Iris pigment epithelial cell (primary cell): ENCODE measurements around the gene RAD23A.
"Not testable (repeated sequence)": the region's sequence is repeated elsewhere in the genome, so short reads cannot be mapped to it uniquely, and the experiment has no call there.

Source experiments
- DNase-seq: peaks from one replicate; pipeline ENCODE4 v3.0.0-alpha.2; 2011; ENCODE audit warnings: low read depth

The RAD23A gene

DNA sequence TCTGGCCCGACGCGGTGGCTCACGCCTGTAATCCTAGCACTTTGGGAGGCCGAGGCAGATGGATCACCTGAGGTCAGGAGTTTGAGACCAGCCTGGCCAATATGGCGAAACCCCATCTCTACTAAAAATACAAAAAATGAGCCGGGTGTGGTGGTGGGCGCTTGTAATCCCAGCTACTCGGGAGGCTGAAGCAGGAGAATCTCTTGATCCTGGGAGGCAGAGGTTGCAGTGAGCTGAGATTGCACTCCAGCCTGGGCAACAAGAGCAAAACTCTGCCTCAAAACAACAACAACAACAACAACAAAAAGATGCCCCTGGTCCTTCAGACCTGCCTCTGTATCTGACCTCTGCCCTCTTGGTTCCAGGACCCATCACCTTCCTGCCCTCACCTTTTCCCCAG lies 9.9 kb downstream of the RAD23A start:
- DNase-seq = not testable (repeated sequence)

DNA sequence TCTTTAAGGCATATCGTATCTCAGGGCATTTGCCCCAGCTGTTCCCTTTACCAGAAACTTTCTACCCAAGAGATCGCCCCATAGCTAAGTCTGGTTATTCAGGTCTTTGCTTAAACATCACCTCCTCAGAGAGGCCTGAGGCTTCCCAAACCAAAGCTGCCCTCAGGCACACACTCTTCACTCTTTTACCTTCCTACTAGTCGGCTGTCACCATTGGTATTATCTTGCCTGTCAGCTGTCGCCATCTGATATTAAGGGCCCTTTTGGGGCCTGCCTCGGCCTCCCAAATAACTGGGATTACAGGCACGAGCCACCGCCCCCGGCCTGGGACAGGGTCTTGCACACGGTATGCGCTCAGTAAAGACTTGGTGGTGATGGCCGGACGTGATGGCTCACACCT lies 10.3 kb downstream of the RAD23A start:
- DNase-seq = no peak

DNA sequence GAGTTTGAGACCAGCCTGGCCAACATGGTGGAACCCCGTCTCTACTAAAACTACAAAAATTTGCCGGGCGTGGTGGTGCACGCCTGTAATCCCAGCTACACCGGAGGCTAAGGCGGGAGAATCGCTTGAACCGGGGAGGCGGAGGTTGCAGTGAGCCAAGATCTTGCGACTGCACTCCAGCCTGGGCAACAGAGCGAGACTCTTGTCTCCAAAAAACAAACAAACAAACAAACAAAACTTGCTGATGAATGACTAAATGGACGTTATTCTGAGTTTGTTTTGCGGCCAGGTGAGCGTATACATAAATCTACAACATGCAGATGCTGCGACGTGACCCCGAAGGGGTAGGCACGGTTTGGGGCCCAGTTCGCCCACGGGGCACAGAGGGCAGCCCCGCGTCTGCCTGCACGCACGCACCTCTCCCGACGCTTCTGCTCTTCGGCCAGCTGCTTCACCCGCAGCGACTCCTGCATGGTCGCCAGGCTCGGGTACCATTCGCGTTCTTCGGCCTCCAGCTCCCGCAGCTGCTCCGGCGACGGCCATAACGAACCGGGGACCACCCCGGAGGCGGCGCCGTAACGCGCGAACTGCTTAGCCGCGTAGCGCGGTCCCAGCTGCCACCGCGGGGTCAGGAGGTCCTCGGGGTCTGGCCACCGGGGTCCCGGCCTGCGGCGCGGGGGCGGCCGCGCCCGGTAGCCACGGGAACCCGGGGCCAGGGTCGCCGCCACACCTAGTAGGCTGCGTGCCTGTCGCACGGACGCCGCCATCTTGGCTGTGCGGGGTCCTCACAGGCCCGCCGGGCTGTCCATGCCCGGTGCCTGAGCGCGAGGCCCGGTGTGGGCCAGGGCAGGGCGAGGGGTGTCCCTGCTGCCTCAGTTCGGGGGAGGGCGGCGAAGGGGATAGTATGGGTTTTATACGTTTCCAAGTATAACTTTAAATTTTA lies 11.1 kb downstream of the RAD23A start, which contains the start of gene GADD45GIP1:
TSS of gene GADD45GIP1 (minus strand) at position 778 of the 943 bp plus-strand sequence. CDS start at position 767, 11 bp downstream.
- DNase-seq = peak; percentile 77

DNA sequence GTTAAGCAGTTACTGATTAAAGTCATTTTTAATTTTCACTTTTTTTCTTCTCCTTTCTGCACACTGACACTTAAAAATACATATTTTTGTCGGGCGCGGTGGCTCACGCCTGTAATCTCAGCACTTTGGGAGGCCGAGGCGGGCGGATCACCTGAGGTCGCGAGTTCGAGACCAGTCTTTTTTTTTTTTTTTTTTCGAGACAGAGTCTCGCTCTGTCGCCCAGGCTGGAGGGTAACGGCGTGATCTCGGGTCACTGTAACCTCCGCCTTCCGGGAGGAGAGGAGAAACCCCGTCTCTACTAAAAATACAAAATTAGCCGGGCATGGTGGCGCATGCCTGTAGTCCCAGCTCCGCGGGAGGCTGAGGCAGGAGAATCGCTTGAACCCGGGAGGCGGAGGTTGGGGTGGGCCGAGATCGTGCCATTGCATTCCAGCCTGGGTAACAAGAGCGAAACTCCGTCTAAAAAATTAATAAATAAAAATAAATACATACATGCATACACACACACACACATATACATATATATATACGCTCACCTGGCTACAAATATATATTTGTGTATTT lies 11.8 kb downstream of the RAD23A start:
- DNase-seq = not testable (repeated sequence)

DNA sequence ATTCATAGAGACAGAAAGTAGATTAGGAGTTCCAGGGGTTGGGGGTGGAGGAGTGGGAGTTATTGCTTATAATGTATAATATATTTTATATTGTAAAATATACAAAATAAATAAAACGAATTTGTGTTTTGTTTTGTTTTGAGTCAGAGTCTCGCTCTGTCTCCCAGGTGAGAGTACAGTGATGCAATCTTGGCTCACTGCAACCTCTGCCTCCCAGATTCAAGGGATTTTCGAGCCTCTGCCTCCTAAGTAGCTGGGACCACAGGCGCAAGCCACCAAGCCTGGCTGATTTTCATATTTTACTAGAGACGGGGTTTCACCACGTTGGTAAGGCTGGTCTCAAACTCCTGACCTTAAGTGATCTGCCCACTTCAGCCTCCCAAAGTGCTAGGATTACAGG lies 13.8 kb downstream of the RAD23A start:
- DNase-seq = no peak

DNA sequence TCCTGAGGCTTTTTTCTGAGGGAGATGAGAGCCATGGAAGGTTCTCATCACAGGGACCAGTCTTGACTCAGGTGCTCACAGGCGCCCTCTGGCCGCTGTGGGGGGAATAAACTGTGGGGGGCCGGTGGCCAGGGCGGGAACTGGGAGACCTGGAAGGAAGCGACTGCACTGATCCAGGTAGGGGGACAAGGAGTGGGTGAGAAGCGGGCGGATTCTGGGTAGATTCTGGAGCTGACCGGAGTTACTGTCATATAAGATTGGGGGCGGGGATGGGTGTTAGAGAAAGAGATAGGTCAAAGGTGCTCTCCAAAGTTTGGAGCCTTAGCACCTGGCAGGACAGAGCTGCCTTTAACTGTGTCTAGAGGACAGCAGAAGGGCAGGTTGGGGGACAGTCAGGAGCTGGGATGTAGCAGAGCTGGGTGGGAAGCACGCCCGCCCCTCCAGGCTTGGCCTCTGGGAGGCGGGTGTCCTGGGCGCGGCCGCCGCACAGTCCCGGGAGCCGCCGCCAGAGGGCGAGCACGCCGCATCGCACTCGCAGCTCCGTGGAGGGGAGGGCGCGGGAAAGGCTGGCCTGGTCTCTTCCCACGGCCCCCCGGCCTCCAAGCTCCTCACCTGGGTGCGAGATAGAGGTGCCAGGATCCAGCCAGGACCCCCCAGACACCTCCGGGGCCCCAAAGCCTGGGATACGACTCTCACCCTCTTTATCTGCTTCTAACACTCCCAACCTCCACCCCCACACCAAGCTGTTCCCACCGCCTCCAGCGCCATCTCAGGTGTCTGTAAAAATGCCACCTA lies 19.6 kb downstream of the RAD23A start:
- DNase-seq = peak; percentile 56

DNA sequence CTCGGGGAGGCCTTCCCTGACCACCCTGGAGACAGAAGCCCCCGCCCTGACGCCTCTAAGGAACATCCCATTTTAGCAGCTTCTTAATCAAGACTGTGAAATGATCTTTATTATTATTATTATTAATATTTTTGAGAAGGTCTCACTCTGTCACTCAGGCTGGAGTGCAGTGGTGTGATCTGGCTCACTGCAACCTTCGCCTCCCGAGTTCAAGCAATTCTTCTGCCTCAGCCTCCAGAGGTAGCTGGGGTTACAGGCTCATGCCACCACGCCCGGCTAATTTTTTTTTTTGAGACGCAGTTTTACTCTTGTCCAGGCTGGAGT lies 20.1 kb downstream of the RAD23A start:
- no peak for DNase-seq

DNA sequence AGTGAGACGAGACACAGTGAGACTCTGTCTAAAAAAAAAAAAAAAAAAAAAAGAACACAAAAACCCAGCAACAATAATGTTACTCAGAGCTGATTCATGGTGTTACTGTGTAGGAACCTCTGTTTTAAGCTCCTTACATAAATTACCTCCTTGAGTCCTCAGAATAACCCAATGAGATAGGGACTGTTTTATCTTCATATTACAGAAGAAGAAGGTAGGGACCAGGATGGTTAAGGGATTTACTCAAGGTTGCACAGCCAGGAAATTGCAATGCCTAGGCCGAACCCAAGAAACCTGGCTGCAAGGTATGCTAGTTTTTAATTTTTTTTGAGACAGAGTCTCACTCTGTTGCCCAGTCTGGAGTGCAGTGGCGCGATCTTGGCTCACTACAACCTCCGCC lies 22.2 kb downstream of the RAD23A start:
- DNase-seq = no peak

DNA sequence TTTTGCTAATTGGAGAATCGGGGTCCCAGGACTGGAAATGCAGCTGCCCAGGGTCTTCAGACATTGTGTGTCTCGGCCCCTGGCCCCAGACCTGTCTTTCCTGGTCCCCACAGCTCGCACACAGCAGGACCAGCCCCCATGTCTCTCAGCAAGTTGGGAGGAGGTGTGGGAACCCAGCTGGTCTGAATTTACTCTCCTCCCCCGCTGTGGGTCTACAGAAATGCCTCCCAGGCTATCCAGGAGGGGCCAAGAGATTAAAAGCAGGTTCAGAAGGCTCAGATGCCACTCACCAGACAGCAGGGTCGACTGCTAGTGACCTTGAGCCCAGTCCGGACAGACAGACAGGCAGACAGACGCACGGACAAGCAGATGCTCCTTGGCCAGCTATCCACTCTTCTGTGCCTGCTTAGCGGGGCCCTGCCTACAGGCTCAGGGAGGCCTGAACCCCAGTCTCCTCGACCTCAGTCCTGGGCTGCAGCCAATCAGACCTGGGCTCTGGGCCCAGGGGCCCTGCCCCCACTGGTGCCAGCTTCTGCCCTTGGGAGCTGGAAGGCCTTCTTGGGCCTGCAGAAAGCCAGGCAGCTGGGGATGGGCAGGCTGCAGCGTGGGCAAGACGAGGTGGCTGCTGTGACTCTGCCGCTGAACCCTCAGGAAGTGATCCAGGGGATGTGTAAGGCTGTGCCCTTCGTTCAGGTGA lies 23.8 kb downstream of the RAD23A start, which contains the start of gene DAND5:
TSS of gene DAND5 (plus strand) at position 285 of the 697 bp plus-strand sequence. CDS start at position 370, 85 bp downstream.
- DNase-seq = no peak

DNA sequence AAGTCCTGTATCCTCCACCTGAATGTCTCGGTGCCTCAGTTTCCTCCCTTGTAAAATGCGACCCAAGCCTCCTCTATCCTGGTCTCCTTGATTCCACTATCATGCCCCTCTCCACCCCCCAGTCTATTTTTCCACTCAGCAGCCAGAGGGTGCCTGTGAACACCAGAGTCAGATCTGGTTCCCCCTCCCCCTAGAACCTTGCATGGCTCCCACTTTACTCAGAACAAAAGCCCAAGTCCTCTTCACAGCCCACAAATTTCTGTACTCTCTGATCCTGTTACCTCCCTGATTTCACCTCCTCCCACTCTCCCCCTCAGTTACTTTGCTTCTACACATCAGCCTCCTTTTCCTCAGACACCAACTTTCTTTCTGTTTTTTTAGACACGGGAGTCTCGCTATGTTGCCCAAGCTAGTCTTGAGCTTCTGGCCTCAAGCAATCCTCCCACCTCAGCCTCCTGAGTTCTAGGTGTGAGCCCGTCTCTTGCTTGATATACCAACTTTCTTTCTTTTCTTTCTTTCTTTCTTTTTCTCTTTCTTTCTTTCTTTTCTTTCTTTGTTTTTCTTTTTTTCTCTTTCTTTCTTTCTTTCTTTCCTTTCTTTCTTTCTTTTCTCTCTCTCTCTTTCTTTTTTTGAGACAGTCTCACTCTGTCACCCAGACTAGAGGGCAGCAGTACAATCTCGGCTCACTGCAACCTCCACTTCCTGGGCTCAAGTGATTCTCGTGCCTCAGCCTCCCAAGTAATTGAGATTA lies 24.6 kb downstream of the RAD23A start:
- DNase-seq = no peak

DNA sequence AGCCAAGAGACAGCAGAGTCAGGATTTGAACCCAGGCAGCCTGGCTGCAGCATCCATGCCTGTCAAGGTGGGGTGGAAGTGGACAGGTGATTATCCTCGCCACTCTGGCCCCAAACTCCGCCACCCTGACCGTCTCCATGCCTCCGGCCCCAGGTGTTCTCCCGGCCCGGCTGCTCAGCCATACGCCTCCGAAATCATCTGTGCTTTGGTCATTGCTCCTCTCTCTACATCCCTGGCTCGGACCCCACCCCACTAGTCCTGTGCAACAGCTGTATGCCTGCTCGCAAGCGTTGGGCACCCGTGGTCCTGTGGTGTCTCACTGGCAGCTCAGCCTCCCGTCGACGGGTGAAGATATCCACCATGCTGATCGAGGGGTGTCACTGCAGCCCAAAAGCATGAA lies 27.6 kb downstream of the RAD23A start:
- no peak for DNase-seq

DNA sequence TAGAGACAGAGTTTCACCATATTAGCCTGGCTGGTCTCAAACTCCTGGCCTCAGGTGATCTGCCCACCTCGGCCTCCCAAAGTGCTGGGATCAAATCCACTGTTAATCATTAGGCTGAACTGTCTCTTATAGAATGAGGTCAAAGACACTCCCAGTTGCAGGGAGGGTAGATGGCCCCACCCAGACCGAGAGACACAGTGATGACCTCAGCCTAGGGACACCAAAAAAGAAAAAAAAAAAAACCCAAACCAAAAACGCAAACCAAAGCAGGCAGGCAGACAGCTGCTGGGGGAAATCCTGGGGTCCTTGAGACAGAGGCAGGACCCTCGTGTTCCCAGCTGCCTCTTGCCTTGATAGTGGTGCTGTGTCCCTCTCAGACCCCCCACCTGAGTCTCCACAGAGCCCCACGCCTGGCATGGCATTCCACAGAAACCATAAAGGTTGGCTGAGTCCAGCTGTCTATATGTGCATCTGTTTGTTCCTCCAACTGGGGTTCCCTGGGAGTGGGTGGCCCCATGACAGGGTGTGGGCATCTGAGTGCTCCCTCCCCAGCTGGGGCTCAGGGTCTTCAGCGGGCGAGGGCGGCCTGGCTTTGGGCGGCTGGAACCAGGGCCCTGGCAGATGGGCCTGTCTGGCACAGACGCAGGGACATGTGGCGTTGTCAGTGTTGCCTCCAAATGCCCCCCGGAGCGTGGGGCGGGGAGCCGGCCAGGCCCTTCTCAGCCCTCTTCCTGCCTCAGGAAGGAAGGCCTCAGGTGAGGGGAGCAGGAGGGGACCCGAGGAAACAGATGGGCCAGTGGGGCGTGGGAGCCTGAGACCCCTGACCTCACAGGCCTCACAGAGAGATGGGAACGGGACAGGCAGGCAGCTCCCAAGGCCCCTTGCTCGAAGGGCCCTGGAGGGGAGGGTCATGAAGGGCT lies 28.9 kb downstream of the RAD23A start:
- DNase-seq = no peak

DNA sequence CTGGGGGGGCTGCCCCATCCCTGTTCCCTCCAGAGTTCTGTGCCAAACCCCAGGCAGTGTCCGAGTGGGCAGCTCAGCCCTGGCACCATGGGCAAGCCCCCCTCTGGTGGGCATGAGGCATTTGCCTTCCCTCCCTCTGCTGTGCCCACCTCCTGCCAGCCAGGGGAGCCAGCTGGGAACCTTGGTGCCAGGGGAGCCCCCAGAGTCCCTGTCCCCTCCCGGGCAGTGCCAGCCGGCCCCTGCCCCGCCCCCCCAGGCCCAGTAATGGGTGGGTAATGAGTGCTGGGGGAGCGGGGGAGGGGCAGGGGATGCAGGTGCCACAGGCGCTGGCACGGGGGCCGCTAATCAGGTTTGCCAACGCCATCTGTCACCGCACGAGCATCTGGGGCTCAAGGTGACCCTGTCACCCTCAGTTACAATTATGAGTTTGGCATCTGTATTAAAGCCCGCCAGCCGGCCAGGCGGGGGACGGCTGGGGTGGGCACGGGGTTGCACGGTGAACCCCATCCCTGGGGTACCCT lies 29.6 kb downstream of the RAD23A start:
- no peak for DNase-seq

DNA sequence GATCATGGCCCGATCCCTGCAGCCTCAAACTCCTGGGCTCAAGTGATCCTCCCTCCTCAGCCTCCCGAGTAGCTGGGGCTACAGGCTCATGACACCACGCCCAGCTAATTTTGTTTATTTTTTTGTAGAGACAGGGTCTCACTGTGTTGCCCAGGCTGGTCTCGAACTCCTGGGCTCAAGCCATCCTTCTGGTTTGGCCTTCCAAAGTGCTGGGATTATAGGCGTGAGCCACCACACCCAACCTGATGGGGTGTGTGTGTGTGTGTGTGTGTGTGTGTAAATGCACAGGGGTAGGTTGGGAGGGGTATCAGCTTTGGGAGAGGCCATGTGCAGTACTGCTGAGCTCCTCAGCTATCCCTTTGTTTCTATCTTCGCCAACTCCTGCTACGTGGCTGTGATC lies 30.4 kb downstream of the RAD23A start:
- DNase-seq = not testable (repeated sequence)

DNA sequence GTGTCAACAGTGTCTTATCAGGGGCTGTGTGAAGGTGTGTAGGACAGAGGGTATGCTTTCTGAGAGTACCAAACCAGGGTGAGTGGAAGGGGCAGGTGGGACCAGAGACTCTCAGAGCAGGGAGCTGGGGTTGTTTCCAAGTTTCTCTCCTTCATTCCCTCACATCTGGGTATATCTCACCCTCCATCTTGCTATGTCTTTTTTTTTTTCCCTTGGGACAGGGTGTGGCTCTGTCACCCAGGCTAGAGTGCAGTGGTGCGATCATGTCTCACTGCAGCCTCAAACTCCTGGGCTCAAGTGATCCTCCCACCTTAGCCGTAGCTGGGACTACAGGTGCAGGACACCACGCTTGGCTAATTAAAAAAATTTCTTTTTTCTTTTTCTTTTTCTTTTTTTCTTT lies 34.3 kb downstream of the RAD23A start:
- DNase-seq = no peak

DNA sequence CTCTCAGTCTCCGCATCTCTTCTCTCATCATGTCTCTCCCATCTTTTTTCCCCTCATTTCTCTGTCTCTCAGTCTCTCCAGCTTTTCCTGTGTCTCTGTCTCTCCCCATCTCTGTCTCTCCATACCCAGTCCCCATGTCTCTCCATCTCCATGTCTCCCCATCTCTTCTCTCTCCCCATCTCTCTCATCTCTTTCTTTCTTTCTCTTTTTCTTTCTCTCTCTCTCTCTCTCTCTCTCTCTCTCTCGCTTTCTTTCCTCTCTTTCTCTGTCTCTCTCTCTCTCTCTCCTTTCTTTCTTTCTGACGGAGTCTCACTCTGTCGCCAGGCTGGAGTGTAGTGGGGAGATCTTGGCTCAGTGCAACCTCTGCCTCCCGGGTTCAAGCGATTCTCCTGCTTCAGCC lies 37.0 kb downstream of the RAD23A start:
- no peak for DNase-seq

DNA sequence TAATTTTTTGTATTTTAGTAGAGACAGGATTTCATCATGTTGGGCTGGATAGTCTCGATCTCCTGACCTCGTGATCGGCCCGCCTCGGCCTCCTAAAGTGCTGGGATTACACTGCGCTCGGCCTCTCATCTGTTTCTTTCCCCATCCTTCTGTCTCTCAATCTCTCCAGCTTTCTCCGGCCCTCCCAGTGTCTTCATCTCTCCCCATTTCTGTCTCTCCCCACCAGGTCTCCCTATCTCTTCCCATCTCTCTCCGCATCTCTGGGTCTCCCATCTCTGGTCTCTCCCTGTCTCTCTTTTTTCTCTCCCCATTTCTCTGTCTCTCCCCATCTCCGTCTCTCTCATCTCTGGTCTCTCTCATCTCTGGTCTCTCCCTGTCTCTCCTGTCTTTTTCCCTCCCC lies 37.4 kb downstream of the RAD23A start:
- no peak for DNase-seq

DNA sequence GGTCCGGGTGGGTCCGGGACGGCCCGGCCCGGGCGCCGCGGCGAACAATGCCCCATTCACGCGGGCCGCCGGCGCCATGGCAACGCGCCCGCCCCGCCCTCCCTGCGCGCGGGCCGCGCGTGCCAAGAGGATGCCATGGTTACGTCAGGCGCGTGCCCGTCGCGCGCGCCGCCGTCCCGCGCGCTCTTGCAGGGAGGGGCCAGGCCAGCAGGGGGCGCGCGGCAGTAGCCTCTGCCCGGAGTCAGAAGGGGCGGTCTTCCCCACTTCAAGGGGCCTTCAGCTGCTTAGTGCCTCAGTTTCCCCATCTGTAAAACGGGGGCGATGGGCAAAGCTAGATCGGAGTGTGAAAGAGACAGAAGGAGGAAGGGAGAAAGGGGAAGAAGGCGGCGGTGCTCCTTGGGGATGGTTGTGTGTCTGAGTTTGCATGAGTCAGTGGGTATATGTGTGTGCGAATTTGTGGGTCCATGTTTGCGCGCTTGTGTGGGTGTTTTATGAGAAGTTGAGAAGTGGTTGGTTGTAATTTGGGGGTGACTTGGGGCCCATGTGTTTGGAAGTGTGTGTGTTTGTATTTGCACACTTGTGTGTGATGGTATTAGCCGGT lies 38.0 kb downstream of the RAD23A start:
- DNase-seq = peak; percentile 62

DNA sequence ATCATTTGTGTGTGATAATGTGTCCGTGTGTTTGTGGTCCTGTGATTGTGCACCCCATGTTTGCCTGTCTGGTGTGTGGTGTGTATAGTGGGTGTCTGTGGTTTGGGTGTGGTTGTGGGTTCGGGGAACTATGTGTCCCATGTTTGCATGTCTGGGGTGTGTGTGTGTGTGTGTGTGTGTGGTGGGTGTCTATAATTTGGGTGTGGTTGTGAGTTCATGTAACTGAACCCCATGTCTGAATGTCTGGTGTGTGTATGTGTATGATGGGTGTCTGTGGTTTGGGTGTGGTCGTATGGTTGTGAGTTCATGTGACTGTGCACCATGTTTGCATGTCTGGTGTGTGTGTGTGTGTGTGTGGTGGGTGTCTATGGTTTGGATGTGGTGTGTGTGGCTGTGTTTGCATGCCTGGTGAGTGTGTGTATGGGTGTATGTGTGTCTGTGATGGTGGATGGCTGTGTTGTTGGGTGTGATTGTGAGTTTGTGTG lies 38.5 kb downstream of the RAD23A start:
- no peak for DNase-seq
